ENCODE measurements around the gene ANAPC16.

ANAPC16 gene

GRCh38 chr10:72241691-72242252 is 26.0 kb downstream of the ANAPC16 start:
- Histone ChIP-seq H3K27ac (ENCODE audit: low read depth, low read length) (no peak overlapping the region), H3K27me3 (ENCODE audit: insufficient read depth, low read length) (no peaks in the 10 kb centered on the region), H4K12ac (ENCODE audit: low read depth, low read length) (no peak overlapping the region), H3K4me3 (ENCODE audit: low read depth, low read length) (no peak overlapping the region), H3K79me1 (ENCODE audit: low read length) (no peaks in the 10 kb centered on the region), H3K4ac (ENCODE audit: low read depth, low read length) (no peak overlapping the region), H3K4me2 (ENCODE audit: low read length) (no peak overlapping the region), H2BK120ac (ENCODE audit: insufficient read depth, low read length, poor library complexity) (no peak overlapping the region), H3K4me1 (ENCODE audit: control insufficient read depth in 1 of 2, insufficient read depth in 2 of 2, low read length in 2 of 2) (peaks cover 7 to 10% of the 10 kb centered on the region in 2 experiments), H3K18ac (ENCODE audit: low read length) (no peak overlapping the region), H3K14ac (ENCODE audit: low read length) (no peak overlapping the region), H2AFZ (ENCODE audit: insufficient read depth, low read length, poor library complexity) (no peak overlapping the region), H3K23ac (ENCODE audit: low read length) (no peak overlapping the region), H2AK5ac (ENCODE audit: low read length) (no peak overlapping the region), H2BK12ac (ENCODE audit: low read length) (no peak overlapping the region), H4K91ac (ENCODE audit: low read depth, low read length) (no peak overlapping the region), H2BK5ac (ENCODE audit: low read depth, low read length, poor library complexity) (no peak overlapping the region), H3K79me2 (ENCODE audit: control insufficient read depth, insufficient read depth, low read length, poor library complexity) (no peaks in the 10 kb centered on the region), H4K8ac (ENCODE audit: low read depth, low read length) (no peak overlapping the region), H3K9me3 (ENCODE audit: insufficient read depth, low read depth, low read length) (peaks cover 2% of the 10 kb centered on the region), H3K9ac (ENCODE audit: low read length) (no peak overlapping the region), H3K36me3 (ENCODE audit: control insufficient read depth in 1 of 2, insufficient read depth in 2 of 2, low read length in 2 of 2) (peaks cover 0 to 2% of the 10 kb centered on the region in 2 experiments)
- no CpG with 5 or more reads among the region's 8 CpGs for WGBS (ENCODE audit: extremely low coverage, insufficient coverage, insufficient read length)
- no peak for DNase-seq

- Histone ChIP-seq H3K79me2 (ENCODE audit: control insufficient read depth, insufficient read depth, low read length, poor library complexity) (no peaks in the 10 kb centered on the region), H2BK5ac (ENCODE audit: low read depth, low read length, poor library complexity) (peak overlapping the region; percentile 7), H3K9ac (ENCODE audit: low read length) (no peak overlapping the region), H3K18ac (ENCODE audit: low read length) (no peak overlapping the region), H4K12ac (ENCODE audit: low read depth, low read length) (no peak overlapping the region), H2BK12ac (ENCODE audit: low read length) (peak overlapping the region; percentile 68), H3K79me1 (ENCODE audit: low read length) (no peaks in the 10 kb centered on the region), H4K91ac (ENCODE audit: low read depth, low read length) (peak overlapping the region; percentile 50), H3K23ac (ENCODE audit: low read length) (no peak overlapping the region), H2AFZ (ENCODE audit: insufficient read depth, low read length, poor library complexity) (no peak overlapping the region), H3K36me3 (ENCODE audit: control insufficient read depth in 1 of 2, insufficient read depth in 2 of 2, low read length in 2 of 2) (no peaks in the 10 kb centered on the region), H2AK5ac (ENCODE audit: low read length) (no peak overlapping the region), H3K9me3 (ENCODE audit: insufficient read depth, low read depth, low read length) (peaks cover 2% of the 10 kb centered on the region), H2BK120ac (ENCODE audit: insufficient read depth, low read length, poor library complexity) (peak overlapping the region; percentile 5), H3K4me1 (ENCODE audit: control insufficient read depth in 1 of 2, insufficient read depth in 2 of 2, low read length in 2 of 2) (peaks cover 10 to 11% of the 10 kb centered on the region in 2 experiments), H3K4me3 (ENCODE audit: low read depth, low read length) (no peak overlapping the region), H3K14ac (ENCODE audit: low read length) (no peak overlapping the region), H3K4ac (ENCODE audit: low read depth, low read length) (no peak overlapping the region), H3K4me2 (ENCODE audit: low read length) (no peak overlapping the region), H3K27ac (ENCODE audit: low read depth, low read length) (no peak overlapping the region), H4K8ac (ENCODE audit: low read depth, low read length) (no peak overlapping the region), H3K27me3 (ENCODE audit: insufficient read depth, low read length) (no peaks in the 10 kb centered on the region)
- no CpG with 5 or more reads among the region's 4 CpGs for WGBS (ENCODE audit: extremely low coverage, insufficient coverage, insufficient read length)
- no peak for DNase-seq
These were observed 26.9 kb downstream of the ANAPC16 start for GRCh38 chr10:72242675-72243074.

GRCh38 chr10:72243822-72244437 is 28.1 kb downstream of the ANAPC16 start:
- H2AK5ac ChIP-seq (ENCODE audit: low read length) = peak overlapping the region; percentile 18
- peaks cover 2% of the 10 kb centered on the region for H3K79me1 ChIP-seq (ENCODE audit: low read length)
- H3K27me3 ChIP-seq (ENCODE audit: insufficient read depth, low read length) = no peaks in the 10 kb centered on the region
- peaks cover 14 to 20% of the 10 kb centered on the region in 2 experiments for H3K4me1 ChIP-seq (ENCODE audit: control insufficient read depth in 1 of 2, insufficient read depth in 2 of 2, low read length in 2 of 2)
- no peak overlapping the region for H3K18ac ChIP-seq (ENCODE audit: low read length)
- DNase-seq = peak; percentile 14 to 51
- no CpG with 5 or more reads among the region's 11 CpGs for WGBS (ENCODE audit: extremely low coverage, insufficient coverage, insufficient read length)
- H2BK5ac ChIP-seq (ENCODE audit: low read depth, low read length, poor library complexity) = no peak overlapping the region
- no peak overlapping the region for H2BK120ac ChIP-seq (ENCODE audit: insufficient read depth, low read length, poor library complexity)
- no peak overlapping the region for H3K4me2 ChIP-seq (ENCODE audit: low read length)
- H3K4ac ChIP-seq (ENCODE audit: low read depth, low read length) = no peak overlapping the region
- H3K27ac ChIP-seq (ENCODE audit: low read depth, low read length) = no peak overlapping the region
- H4K12ac ChIP-seq (ENCODE audit: low read depth, low read length) = no peak overlapping the region
- no peak overlapping the region for H3K23ac ChIP-seq (ENCODE audit: low read length)
- H4K91ac ChIP-seq (ENCODE audit: low read depth, low read length) = peak overlapping the region; percentile 3
- H2BK12ac ChIP-seq (ENCODE audit: low read length) = no peak overlapping the region
- H3K9me3 ChIP-seq (ENCODE audit: insufficient read depth, low read depth, low read length) = peaks cover 2% of the 10 kb centered on the region
- H2AFZ ChIP-seq (ENCODE audit: insufficient read depth, low read length, poor library complexity) = no peak overlapping the region
- H3K79me2 ChIP-seq (ENCODE audit: control insufficient read depth, insufficient read depth, low read length, poor library complexity) = no peaks in the 10 kb centered on the region
- peak overlapping the region; percentile 12 for H3K14ac ChIP-seq (ENCODE audit: low read length)
- H3K36me3 ChIP-seq (ENCODE audit: control insufficient read depth in 1 of 2, insufficient read depth in 2 of 2, low read length in 2 of 2) = no peaks in the 10 kb centered on the region
- no peak overlapping the region for H4K8ac ChIP-seq (ENCODE audit: low read depth, low read length)
- H3K9ac ChIP-seq (ENCODE audit: low read length) = no peak overlapping the region
- H3K4me3 ChIP-seq (ENCODE audit: low read depth, low read length) = no peak overlapping the region

- H2AFZ ChIP-seq (ENCODE audit: insufficient read depth, low read length, poor library complexity) = no peak overlapping the region
- peaks cover 4% of the 10 kb centered on the region for H3K79me1 ChIP-seq (ENCODE audit: low read length)
- no peak for DNase-seq
- peaks cover 2% of the 10 kb centered on the region for H3K9me3 ChIP-seq (ENCODE audit: insufficient read depth, low read depth, low read length)
- H3K79me2 ChIP-seq (ENCODE audit: control insufficient read depth, insufficient read depth, low read length, poor library complexity) = no peaks in the 10 kb centered on the region
- H2BK5ac ChIP-seq (ENCODE audit: low read depth, low read length, poor library complexity) = no peak overlapping the region
- no peak overlapping the region for H3K4me3 ChIP-seq (ENCODE audit: low read depth, low read length)
- H3K23ac ChIP-seq (ENCODE audit: low read length) = no peak overlapping the region
- H3K14ac ChIP-seq (ENCODE audit: low read length) = no peak overlapping the region
- no peak overlapping the region for H4K12ac ChIP-seq (ENCODE audit: low read depth, low read length)
- H3K36me3 ChIP-seq (ENCODE audit: control insufficient read depth in 1 of 2, insufficient read depth in 2 of 2, low read length in 2 of 2) = no peaks in the 10 kb centered on the region
- peak overlapping the region; percentile 29 for H4K91ac ChIP-seq (ENCODE audit: low read depth, low read length)
- peak overlapping the region; percentile 35 for H2BK12ac ChIP-seq (ENCODE audit: low read length)
- no peak overlapping the region for H3K27ac ChIP-seq (ENCODE audit: low read depth, low read length)
- H2AK5ac ChIP-seq (ENCODE audit: low read length) = no peak overlapping the region
- no peak overlapping the region for H3K9ac ChIP-seq (ENCODE audit: low read length)
- H2BK120ac ChIP-seq (ENCODE audit: insufficient read depth, low read length, poor library complexity) = peak overlapping the region; percentile 20
- no CpG with 5 or more reads among the region's 5 CpGs for WGBS (ENCODE audit: extremely low coverage, insufficient coverage, insufficient read length)
- no peaks in the 10 kb centered on the region for H3K27me3 ChIP-seq (ENCODE audit: insufficient read depth, low read length)
- H3K4me2 ChIP-seq (ENCODE audit: low read length) = no peak overlapping the region
- H3K4ac ChIP-seq (ENCODE audit: low read depth, low read length) = no peak overlapping the region
- H4K8ac ChIP-seq (ENCODE audit: low read depth, low read length) = no peak overlapping the region
- peaks cover 14 to 21% of the 10 kb centered on the region in 2 experiments for H3K4me1 ChIP-seq (ENCODE audit: control insufficient read depth in 1 of 2, insufficient read depth in 2 of 2, low read length in 2 of 2)
- H3K18ac ChIP-seq (ENCODE audit: low read length) = no peak overlapping the region
These were observed 28.8 kb downstream of the ANAPC16 start for GRCh38 chr10:72244573-72245038.
